Lower leg skin (tissue), 3 donors: Measurements from ENCODE around the gene GPN2.
A peak's percentile ranks its signal among the peaks of the same experiment; 100 is the strongest.

ENCODE experiments used
- POLR2A ChIP-seq, 2 donors: fragments of 450-650 bp; IDR thresholded peaks; one replicate each; pipeline ENCODE4 v1.6.1; 2016 to 2017; ENCODE audit warnings: antibody characterized with exemption in 2 of 2, mild to moderate bottlenecking in 1 of 2, moderate library complexity in 1 of 2
- TF ChIP-seq, protein P1 (sequence below), 3 donors: fragments of 450-650 bp; IDR thresholded peaks; one replicate each; pipeline ENCODE4 v1.5.1; 2016; ENCODE audit warnings: antibody characterized with exemption in 3 of 3, mild to moderate bottlenecking in 3 of 3, moderate library complexity in 2 of 3

DNA sequence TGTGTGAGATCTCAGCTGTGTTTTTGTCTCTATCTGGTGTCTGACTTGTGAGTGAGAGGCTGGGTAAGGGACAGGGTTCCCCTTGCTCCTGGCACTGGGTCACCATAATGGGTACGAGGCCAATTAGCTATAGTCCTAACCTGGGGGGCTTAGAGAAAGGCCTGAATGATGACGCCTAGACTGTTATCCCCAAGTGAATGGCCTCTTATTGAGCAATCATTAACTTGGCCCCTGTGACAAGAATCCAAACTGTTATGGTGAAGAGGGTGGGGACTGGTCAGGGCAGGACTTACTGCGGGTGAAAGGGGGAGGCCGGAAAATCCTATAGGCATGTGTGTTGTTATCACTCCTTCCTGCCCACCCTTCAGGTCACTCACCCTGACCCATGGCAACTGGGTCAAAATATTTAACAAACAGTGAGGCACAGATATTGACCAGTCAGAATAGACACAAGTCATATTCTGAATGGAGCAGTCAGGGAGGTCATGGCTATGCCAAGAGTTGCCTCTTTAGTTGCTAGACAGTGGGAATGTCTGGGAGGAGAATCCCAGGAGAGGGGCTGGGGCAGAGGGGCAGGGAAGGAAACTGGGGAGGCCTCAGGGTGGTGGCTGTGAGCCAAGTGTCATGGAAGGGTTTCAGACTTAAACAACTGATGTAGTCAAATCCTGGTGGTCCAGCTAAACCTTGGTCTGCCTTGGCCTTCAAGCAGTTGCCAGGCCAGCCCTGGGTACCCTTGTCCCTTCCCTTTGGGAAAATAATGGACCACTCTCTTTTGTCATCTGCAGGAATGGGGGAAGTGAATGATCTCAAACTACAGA, 20.5 kb upstream of the GPN2 start:
- no peak for TF ChIP-seq POLR2A (IDR thresholded peaks at IDR 0.05)
- TF ChIP-seq, protein P1, sequence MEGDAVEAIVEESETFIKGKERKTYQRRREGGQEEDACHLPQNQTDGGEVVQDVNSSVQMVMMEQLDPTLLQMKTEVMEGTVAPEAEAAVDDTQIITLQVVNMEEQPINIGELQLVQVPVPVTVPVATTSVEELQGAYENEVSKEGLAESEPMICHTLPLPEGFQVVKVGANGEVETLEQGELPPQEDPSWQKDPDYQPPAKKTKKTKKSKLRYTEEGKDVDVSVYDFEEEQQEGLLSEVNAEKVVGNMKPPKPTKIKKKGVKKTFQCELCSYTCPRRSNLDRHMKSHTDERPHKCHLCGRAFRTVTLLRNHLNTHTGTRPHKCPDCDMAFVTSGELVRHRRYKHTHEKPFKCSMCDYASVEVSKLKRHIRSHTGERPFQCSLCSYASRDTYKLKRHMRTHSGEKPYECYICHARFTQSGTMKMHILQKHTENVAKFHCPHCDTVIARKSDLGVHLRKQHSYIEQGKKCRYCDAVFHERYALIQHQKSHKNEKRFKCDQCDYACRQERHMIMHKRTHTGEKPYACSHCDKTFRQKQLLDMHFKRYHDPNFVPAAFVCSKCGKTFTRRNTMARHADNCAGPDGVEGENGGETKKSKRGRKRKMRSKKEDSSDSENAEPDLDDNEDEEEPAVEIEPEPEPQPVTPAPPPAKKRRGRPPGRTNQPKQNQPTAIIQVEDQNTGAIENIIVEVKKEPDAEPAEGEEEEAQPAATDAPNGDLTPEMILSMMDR (IDR thresholded peaks at IDR 0.05), result peak in 1 of 3 donors; percentile 8
